Esophagus muscularis mucosa (tissue), 4 donors: ENCODE results near the gene GNLY.

Experiments
- EP300 ChIP-seq: sonication (generic); formaldehyde crosslinking; IDR thresholded peaks from one replicate; pipeline ENCODE4 v1.6.1; 2017; ENCODE audit warnings: antibody characterized with exemption
- POLR2A ChIP-seq: fragments of 450-650 bp; IDR thresholded peaks from one replicate; pipeline ENCODE4 v1.6.1; 2017; ENCODE audit warnings: antibody characterized with exemption, moderate library complexity, mild to moderate bottlenecking, low read depth
- POLR2AphosphoS5 ChIP-seq, 2 donors: sonication (generic); formaldehyde crosslinking; IDR thresholded peaks; one replicate each; pipeline ENCODE4 v1.6.1; 2017; ENCODE audit warnings: antibody characterized with exemption in 2 of 2
- TF ChIP-seq, protein P1 (sequence below), 3 experiments: fragments of 200-600 bp in 2 of 3; fragments of 450-650 bp in 1 of 3; sonication (generic) in 2 of 3; IDR thresholded peaks; one replicate each; pipeline ENCODE4 v1.5.1; 2017 to 2019; ENCODE audit warnings: antibody characterized with exemption in 3 of 3, mild to moderate bottlenecking in 2 of 3, moderate library complexity in 1 of 3

DNA sequence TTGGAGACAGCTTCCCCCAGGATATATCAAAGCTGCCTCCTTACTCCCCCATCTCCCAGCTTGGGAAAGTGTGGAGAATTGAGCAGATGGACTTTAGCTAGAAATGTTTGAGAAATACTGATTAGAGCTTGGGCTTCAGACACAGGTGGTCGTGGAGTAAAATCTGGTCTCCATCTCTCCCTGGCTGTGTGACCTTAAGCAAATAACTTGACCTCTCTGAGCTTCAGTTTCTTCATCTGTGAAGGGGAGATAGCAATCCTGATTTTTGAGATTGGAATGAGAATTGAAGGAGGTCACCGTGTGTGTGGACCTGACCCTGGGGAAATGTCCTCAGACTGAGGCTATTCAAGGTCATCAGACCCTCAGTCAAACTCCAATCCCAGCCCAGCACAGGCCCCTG is 3.6 kb downstream of the GNLY start:
- TF ChIP-seq, protein P1, sequence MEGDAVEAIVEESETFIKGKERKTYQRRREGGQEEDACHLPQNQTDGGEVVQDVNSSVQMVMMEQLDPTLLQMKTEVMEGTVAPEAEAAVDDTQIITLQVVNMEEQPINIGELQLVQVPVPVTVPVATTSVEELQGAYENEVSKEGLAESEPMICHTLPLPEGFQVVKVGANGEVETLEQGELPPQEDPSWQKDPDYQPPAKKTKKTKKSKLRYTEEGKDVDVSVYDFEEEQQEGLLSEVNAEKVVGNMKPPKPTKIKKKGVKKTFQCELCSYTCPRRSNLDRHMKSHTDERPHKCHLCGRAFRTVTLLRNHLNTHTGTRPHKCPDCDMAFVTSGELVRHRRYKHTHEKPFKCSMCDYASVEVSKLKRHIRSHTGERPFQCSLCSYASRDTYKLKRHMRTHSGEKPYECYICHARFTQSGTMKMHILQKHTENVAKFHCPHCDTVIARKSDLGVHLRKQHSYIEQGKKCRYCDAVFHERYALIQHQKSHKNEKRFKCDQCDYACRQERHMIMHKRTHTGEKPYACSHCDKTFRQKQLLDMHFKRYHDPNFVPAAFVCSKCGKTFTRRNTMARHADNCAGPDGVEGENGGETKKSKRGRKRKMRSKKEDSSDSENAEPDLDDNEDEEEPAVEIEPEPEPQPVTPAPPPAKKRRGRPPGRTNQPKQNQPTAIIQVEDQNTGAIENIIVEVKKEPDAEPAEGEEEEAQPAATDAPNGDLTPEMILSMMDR (IDR thresholded peaks at IDR 0.05), result no peak
- TF ChIP-seq POLR2A, result no peak
- no peak for TF ChIP-seq POLR2AphosphoS5 (IDR thresholded peaks at IDR 0.05)
- no peak for TF ChIP-seq EP300
